Fibroblast of lung (primary cell): ENCODE measurements around the gene RASA3. TPM values are rescaled to one million over a fixed set of nuclear protein-coding genes. Genes with fewer than 3 reads are reported as not detected.

Experiments
- DNase-seq, 2 donors: peaks; one replicate each; pipeline versions ENCODE4 v3.0.0 to v3.0.0-alpha.2; 2010; ENCODE audit warnings: low read depth in 2 of 2
- H2AFZ ChIP-seq: 2 replicates; pipeline ENCODE4 v1.5.1; 2012; ENCODE audit warnings: low read length, control low read depth, inconsistent platforms
- H3K27ac ChIP-seq: 2 replicates; pipeline ENCODE4 v1.5.1; 2011; ENCODE audit warnings: low read length, control low read depth; ENCODE audit not compliant: insufficient read depth
- H3K27me3 ChIP-seq: 2 replicates; pipeline ENCODE4 v1.5.1; 2011; ENCODE audit warnings: mild to moderate bottlenecking, low read length; ENCODE audit not compliant: control insufficient read depth, insufficient read depth
- H3K36me3 ChIP-seq: 2 replicates; pipeline ENCODE4 v1.5.1; 2011; ENCODE audit warnings: low read length; ENCODE audit not compliant: control insufficient read depth, insufficient read depth
- H3K4me1 ChIP-seq: 2 replicates; pipeline ENCODE4 v1.5.1; 2011; ENCODE audit warnings: low read length; ENCODE audit not compliant: control insufficient read depth, insufficient read depth; ENCODE audit errors: extremely low read depth
- H3K4me2 ChIP-seq: 2 replicates; pipeline ENCODE4 v1.5.1; 2011; ENCODE audit warnings: low read length, control low read depth; ENCODE audit not compliant: insufficient read depth; ENCODE audit errors: extremely low read depth
- H3K4me3 ChIP-seq, 4 experiments: fragments of 200-600 bp in 1 of 4; sonication (generic) in 1 of 4; replicated peaks in 1 of 4; 2 replicates each; pipeline ENCODE4 v1.5.1; 2011 to 2016; ENCODE audit warnings: low read length in 4 of 4, low read depth in 3 of 4, mild to moderate bottlenecking in 3 of 4, control low read depth in 2 of 4, inconsistent platforms in 1 of 4, mixed read lengths in 1 of 4; ENCODE audit not compliant: insufficient read depth in 1 of 4; ENCODE audit errors: control extremely low read depth in 1 of 4
- H3K79me2 ChIP-seq: 2 replicates; pipeline ENCODE4 v1.5.1; 2012; ENCODE audit warnings: mild to moderate bottlenecking, low read length, inconsistent platforms; ENCODE audit not compliant: control insufficient read depth, insufficient read depth
- H3K9ac ChIP-seq: 2 replicates; pipeline ENCODE4 v1.5.1; 2011; ENCODE audit warnings: mild to moderate bottlenecking, low read length, control low read depth; ENCODE audit not compliant: insufficient read depth
- H3K9me3 ChIP-seq: 2 replicates; pipeline ENCODE4 v1.5.1; 2012; ENCODE audit warnings: low read depth, low read length; ENCODE audit not compliant: control insufficient read depth, insufficient read depth
- H4K20me1 ChIP-seq: 2 replicates; pipeline ENCODE4 v1.5.1; 2011; ENCODE audit warnings: low read length; ENCODE audit not compliant: control insufficient read depth, insufficient read depth; ENCODE audit errors: extremely low read depth
- CTCF ChIP-seq, 2 donors: IDR thresholded peaks in 1 of 2; conservative IDR thresholded peaks in 1 of 2; 1 replicate in 1 of 2; 2 replicates in 1 of 2; pipeline ENCODE4 v1.5.1; 2011 to 2012; ENCODE audit warnings: low read length in 2 of 2, control low read depth in 1 of 2, inconsistent platforms in 1 of 2, low read depth in 1 of 2, mild to moderate bottlenecking in 1 of 2
- EZH2 ChIP-seq: IDR thresholded peaks from 2 replicates; pipeline ENCODE4 v1.5.1; 2012; ENCODE audit warnings: low read length, control low read depth, mild to moderate bottlenecking; ENCODE audit errors: missing control alignments
- polyA plus RNA-seq, 2 donors: library from polyadenylated mRNA; depleted of rRNA in 1 of 2; stranded (reverse) in 1 of 2; unstranded in 1 of 2; fragments of >200 nt; gene quantifications; 2 replicates each; pipeline ENCODE4 v1.2.1, GENCODE V29; 2011 to 2012; ENCODE audit warnings: missing spikeins in 1 of 2
- total RNA-seq: library from RNA; depleted of rRNA; stranded (reverse); fragments of >200 nt; gene quantifications from 2 replicates; pipeline ENCODE4 v1.2.1, GENCODE V29; 2014

The RASA3 gene
- total and polyA plus RNA-seq, 2 donors (not counting 1 experiment from before 2014, with no cell fraction given): 26.6 to 31.1 TPM

GRCh38 chr13:114030666-114031610 lies 101.5 kb downstream of the RASA3 start:
- Histone ChIP-seq H3K27ac (peak overlapping the region; percentile 85), H3K4me1 (peaks cover 47% of the 10 kb centered on the region)

GRCh38 chr13:114029866-114030625 lies 102.4 kb downstream of the RASA3 start:
- Histone ChIP-seq H3K27me3 (no peaks in the 10 kb centered on the region), H3K36me3 (peaks cover 24% of the 10 kb centered on the region), H3K4me1 (peaks cover 47% of the 10 kb centered on the region), H3K9me3 (no peaks in the 10 kb centered on the region), H3K4me3 (no peak overlapping the region), H4K20me1 (no peaks in the 10 kb centered on the region), H2AFZ (no peak overlapping the region), H3K27ac (no peak overlapping the region), H3K4me2 (no peak overlapping the region), H3K79me2 (peaks cover 74% of the 10 kb centered on the region), H3K9ac (no peak overlapping the region)
- TF ChIP-seq CTCF (conservative IDR thresholded peaks at IDR 0.05 in 1 of 2, IDR thresholded peaks at IDR 0.05 in 1 of 2; ENCODE audit: low read depth in 1 of 2, low read length in 2 of 2): no peak
- no peak for TF ChIP-seq EZH2
- no peak for DNase-seq

More at GRCh38 chr13:114030666-114031610, 101.5 kb downstream of the RASA3 start:
- no peak for DNase-seq
- Histone ChIP-seq H4K20me1 (no peaks in the 10 kb centered on the region), H3K79me2 (peaks cover 75% of the 10 kb centered on the region), H3K4me2 (no peak overlapping the region), H2AFZ (no peak overlapping the region), H3K9me3 (no peaks in the 10 kb centered on the region), H3K4me3 (no peak overlapping the region), H3K9ac (no peak overlapping the region), H3K27me3 (no peaks in the 10 kb centered on the region), H3K36me3 (peaks cover 22% of the 10 kb centered on the region)
- TF ChIP-seq EZH2: no peak
- TF ChIP-seq CTCF (conservative IDR thresholded peaks at IDR 0.05 in 1 of 2, IDR thresholded peaks at IDR 0.05 in 1 of 2; ENCODE audit: low read depth in 1 of 2, low read length in 2 of 2): no peak

GRCh38 chr13:114027826-114028225 lies 104.6 kb downstream of the RASA3 start:
- H4K20me1 ChIP-seq: no peaks in the 10 kb centered on the region
- peak overlapping the region; percentile 29 for H3K9ac ChIP-seq
- no peaks in the 10 kb centered on the region for H3K27me3 ChIP-seq
- no peak overlapping the region for H3K4me3 ChIP-seq
- peaks cover 39% of the 10 kb centered on the region for H3K4me1 ChIP-seq
- TF ChIP-seq CTCF (conservative IDR thresholded peaks at IDR 0.05 in 1 of 2, IDR thresholded peaks at IDR 0.05 in 1 of 2; ENCODE audit: low read depth in 1 of 2, low read length in 2 of 2): no peak
- no peak for TF ChIP-seq EZH2
- H3K9me3 ChIP-seq: no peaks in the 10 kb centered on the region
- DNase-seq: no peak
- H3K4me2 ChIP-seq: peak overlapping the region; percentile 94
- peaks cover 57% of the 10 kb centered on the region for H3K79me2 ChIP-seq
- peak overlapping the region; percentile 72 for H3K27ac ChIP-seq
- H3K36me3 ChIP-seq: peaks cover 35% of the 10 kb centered on the region
- no peak overlapping the region for H2AFZ ChIP-seq
